SH-SY5Y (cell line): ENCODE data around the gene ATXN7.

Experiments
- GATA2 ChIP-seq: IDR thresholded peaks from 2 replicates; pipeline ENCODE4 v1.6.1; 2011; ENCODE audit warnings: mild to moderate bottlenecking, low read depth, low read length
- GATA3 ChIP-seq: IDR thresholded peaks from 2 replicates; pipeline ENCODE4 v1.6.1; 2011; ENCODE audit warnings: low read depth, mild to moderate bottlenecking, low read length, moderate library complexity

DNA sequence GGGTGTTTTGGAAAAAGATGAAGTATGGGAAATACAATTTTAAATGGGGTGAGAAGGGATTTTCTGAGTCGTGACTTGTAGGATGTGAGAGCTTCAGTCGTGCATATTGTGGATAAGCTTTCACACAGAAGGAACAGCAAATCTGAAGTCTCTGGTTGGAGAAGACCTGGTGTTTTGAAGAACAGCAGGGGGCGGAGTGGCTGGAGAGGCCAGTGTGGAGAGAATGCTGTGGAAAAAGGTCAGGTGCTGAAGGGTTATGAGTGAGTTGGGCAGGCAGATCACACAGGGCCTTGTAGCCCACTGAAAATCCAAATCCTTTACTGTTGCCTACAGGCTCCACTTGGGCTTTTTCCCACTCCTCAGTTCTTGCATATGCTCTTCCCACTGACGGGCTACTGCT, 62.6 kb downstream of the ATXN7 start:
- TF ChIP-seq GATA2 (no peak), GATA3 (no peak)
